Measurements from ENCODE around the gene KLHL2.

KLHL2 gene

DNA sequence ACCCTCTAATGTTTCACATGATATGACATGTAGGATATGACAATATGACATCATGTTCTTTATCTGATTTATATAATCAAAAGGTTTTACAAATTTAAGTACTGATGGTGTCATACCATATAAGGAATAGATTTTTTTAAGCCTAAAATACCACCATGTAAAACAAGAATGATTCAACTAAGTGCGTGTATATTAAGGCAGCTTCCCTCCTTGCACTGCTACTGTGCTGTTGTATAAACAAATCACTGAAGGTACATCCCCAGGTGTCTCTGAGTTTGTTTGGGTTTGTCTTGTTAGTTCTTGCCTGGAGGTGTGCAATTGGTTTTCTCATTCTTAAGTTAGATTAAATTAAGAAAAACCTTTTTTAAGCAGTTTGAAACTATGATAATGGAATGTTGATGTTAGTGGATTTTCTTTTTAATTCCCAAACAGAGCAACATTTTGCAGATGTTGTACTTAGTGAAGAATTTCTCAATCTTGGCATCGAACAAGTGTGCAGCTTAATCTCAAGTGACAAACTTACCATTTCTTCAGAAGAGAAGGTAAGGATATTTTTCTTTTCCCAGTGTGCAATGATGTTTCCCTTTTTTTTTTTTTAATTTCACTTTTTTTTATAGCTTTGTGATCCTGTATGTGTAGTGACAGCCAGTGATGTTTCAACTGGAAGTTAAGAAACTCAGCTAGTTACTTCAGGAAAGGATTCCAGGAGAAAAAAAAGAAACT is 86.7 kb downstream of the KLHL2 start:
- no peak for DNase-seq

DNA sequence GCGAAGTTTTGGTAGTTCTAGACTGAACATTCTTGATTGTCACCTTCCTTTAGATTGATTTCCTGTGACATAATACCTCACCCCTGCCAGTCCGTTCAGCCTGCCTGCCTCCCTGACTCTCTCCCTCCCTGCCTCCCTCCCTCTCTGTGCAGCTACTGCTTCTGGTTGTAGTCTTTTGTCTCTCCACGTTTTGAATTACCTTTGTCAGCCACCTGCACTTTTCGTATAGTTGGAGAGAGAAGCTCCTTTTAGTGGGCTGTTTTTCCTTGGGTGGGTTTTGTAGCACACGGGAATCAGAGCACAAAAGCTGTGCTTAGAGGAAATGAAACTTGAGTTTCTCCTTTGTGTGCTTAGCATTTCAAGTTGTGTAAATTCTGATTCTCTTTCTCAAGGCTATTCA is 87.5 kb downstream of the KLHL2 start:
- peak; percentile 10 for DNase-seq

GRCh38 chr4:165297626-165298025 is 90.3 kb downstream of the KLHL2 start:
- no peak for DNase-seq

- DNase-seq = no peak
Measured at GRCh38 chr4:165299399-165300060, 92.2 kb downstream of the KLHL2 start.

- peak; percentile 19 for DNase-seq
Measured at GRCh38 chr4:165301833-165302232, 94.5 kb downstream of the KLHL2 start.

- DNase-seq = no peak
Measured at GRCh38 chr4:165302658-165303057, 95.3 kb downstream of the KLHL2 start.

DNA sequence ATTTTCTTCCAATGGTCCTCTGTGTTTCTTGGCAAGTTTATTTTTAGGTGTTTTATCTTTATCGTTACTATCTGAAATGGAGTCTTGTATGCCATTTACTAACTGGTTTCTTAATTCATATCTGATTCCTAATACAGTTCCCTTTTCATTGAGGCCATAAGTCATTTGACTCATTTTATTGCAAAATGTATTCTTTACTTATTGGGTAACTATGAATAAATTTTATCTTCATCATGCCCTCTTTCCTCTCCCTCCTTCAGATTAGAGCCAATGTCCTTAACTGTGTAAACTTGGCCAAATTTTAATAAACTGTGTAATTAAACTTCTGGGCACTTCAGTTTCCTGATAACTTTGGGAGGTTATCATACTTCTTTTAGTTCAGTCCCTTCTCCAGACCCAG is 100.8 kb downstream of the KLHL2 start:
- no peak for DNase-seq

- DNase-seq = no peak
Measured at GRCh38 chr4:165308606-165309005, 101.2 kb downstream of the KLHL2 start.

DNA sequence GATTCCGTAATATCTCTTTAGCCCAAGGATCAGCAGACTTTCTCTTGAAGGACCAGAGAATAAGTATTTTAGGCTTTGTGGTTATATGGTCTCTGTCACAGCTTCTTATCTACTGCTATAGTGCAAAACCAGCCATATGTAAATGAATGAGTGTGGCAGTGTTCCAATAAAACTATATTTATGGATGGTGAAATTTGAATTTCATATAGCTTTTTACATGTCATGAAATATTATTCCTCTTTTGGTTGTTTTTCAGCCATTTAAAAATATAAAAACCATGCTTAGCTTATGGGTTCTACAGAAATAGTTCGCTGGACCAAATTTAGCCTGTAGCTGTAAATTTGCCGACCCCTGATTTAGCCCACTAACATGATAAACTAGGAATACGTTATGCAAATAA is 102.1 kb downstream of the KLHL2 start:
- no peak for DNase-seq

DNA sequence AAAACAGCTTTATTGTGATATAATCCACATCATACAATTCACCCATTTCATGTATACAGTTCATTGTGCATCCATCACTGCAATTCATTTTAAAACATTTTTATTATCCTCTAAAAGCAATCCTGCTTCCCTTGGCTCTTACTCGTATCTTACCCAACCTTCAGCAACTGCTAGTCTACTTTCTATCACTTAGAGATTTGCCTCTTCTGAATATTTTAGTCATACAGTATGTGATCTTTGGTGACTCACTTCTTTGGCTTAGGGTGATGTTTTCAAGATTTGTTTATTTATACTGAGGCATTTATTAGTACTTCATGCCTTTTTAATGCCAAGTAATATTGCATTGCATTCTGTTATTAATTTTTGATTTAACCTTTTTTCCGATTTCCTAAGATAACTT is 105.1 kb downstream of the KLHL2 start:
- no peak for DNase-seq

DNA sequence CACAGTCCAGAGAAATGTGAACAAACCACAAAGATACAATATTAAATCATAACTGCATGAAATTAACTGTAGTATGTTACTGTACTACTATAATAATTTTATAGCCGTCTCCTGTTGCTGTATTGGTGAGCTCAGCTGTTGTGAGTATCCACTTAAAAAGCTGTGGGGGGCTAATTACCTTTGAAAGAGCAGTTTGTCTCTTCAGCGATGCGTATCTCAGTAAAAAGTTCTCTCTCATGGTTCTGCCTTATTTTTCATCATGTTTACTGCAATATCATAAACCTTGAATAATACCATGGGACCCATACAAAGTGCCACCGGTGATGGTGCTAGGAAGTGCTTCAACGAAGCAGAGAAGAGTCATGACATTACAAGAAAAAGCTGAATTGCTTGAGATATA is 111.7 kb downstream of the KLHL2 start:
- no peak for DNase-seq

DNA sequence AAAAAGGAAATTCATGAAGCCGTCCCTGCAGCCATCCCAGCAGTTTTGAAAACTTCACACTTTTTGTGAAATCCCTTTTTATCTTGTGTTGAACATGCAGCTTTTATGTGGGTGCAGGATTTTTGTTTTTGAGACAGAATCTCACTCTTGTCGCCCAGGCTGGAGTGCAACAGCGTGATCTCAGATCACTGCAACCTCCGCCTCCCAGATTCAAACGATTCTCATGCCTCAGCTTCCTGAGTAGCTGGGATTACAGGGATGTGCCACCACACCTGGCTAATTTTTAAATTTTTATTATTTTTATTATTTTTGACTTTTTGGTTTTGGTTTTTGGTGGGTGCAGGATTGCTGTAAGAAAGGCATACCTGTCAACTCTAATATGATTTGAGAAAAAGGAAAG is 112.1 kb downstream of the KLHL2 start:
- DNase-seq = no peak

DNA sequence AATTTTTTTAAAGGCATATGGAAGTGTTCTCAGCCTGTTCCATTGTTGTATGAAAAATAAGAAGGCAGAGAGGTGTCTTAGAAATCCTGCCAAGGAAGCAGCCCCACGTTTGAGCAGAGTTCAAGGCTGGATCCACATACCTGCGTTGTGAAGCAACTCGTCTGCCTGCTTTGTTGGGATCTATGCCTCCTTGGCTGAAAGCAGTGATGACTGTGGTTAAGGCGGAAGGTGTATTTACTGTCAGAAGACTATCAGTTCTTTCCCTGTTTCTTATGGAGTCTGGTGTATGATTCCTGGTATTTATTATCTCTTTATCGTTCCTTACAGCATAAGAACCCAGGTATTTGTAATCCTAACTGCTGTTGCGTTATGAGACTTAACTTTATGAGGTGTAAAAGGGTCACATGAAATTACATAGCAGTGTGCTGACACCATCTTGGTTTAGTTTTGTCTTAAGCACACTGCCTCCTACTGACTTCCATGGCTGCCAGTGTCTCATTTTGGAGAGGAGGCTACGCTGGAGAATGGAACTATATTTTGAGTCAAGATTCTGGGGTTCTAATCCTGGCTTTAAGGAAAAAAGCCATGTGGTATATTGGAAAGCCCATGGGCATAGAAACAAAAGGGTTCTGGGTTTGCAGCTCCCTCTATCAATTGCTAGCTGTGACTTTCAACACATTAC is 117.0 kb downstream of the KLHL2 start:
- no peak for DNase-seq

DNA sequence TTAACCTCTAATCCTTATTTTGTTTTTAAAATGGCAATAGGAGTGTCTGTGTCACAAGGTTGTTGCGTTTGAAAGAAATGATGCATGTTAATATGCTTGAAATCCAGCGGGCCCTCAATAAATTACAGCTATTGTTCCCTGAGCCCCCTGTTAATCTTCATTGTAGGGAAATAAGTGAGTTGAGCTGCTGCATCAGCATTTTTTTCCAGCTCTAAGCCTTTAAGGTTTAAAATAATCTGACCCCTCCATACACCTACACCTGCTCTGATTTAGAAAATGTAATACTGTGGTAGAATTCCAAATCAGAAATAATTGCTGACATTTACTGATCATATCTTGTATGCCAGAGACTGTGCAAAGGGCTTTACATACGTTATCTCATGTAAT is 117.5 kb downstream of the KLHL2 start:
- no peak for DNase-seq

GRCh38 chr4:165325732-165326512 is 118.6 kb downstream of the KLHL2 start:
- DNase-seq = peak; percentile 12

DNA sequence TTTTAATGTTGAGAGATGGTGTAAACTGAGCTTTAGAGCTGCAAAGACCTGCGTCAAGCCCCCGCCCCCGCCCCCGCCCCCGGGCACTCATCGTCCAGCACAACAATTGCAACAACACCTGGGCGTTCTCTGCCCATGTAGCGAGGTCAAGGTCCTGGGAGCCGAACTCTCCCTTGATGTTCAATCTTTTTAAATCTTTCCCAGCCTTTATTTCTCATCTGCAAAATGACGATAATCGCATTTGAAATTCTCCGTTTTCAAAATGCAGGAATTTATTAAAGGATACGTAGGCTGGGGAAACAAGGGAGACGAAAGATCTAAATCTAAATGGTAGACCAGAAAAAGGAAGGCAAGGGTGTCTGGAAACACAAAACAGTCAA is 119.5 kb downstream of the KLHL2 start:
- DNase-seq = peak; percentile 24

DNA sequence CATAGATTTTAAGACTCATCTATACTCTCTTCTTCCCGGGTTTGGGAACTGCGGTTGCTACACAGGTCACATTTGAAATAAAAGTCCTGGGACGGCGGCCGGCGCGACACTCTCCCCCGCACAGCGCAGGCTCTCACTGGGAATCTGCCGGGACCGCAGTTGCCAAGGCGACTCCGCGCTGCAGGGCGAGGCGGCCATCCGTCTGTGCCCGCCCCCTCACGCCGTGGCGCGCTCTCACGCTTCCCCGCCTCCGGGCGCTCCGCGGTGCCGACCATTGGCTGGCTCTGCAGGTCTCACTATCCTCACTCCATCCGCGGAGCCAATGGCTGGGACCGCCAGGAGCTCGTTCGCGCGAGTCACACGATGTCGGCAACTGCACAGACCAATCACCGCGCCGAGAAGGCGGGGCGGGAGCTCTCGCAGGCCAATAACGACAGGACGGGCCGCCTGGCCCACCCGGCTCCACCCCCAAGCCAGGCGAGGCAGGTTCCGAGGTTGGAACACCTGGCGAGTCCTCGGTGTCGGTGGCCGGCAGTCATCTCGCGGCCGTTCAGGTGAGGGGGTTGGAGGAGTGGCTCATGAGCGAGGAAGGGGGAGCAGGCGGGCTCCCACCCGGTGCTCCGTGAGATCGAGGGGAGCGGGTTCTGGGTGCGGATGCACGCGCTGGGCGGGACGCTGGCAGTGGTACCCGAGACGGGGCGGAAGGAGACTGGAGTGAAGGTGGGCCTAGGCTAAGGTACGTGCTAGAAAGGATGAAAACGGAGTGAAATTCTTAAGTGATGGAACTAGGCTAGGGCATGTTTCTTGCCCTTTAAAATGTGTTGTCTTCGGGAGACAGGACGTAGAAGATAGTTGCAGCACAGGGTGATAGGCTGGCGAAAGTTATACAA is 120.1 kb downstream of the KLHL2 start, which contains the start of gene MSMO1:
MSMO1 (plus strand) TSS at position 459 of the 890 bp plus-strand sequence. CDS start 5,702 bp downstream, outside the sequence.
- DNase-seq = peak; percentile 98

DNA sequence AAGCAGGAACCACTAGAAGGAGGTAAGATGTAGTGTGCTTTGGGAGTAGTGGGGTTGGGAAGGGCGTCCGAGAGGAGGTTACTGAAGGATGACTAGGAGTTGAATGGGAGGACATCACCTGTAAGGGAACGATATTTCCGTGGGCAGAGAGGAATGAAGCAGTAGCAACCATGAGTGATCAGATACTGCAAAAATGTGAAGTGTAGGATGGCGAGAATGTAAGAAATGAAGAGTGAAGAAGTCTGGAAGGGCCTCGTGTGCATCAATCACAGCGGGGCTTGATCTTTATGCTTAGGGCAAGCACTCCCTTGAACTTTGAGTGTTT is 120.7 kb downstream of the KLHL2 start:
- DNase-seq = no peak

GRCh38 chr4:165328708-165329107 is 121.3 kb downstream of the KLHL2 start:
- DNase-seq = no peak

DNA sequence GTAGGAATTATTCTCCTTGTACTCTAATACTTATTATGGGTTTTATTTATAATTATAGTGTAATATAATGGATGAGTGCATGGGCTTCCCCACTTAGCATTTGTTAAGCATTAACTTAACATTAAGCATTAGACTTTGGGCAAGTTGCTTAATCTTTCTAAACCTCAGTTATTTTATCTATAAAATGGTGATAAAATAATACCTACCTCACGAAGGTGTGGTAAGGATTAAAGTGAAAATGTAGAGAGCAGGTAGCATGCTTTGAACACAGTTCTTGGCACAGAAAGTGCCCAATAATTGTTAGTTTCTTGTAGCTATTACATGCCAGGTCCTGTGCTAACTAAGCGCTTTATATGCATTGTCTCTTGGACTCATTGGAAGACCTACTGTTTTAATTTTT is 122.7 kb downstream of the KLHL2 start:
- no peak for DNase-seq

GRCh38 chr4:165330666-165331065 is 123.3 kb downstream of the KLHL2 start:
- no peak for DNase-seq

GRCh38 chr4:165331359-165331758 is 124.0 kb downstream of the KLHL2 start:
- no peak for DNase-seq

All from CD4-positive, alpha-beta T cell treated with Interleukin-4 for 4 hours (primary cell).